SH-SY5Y (cell line): Measurements from ENCODE around the gene TEX11.

Source experiments
- GATA2 ChIP-seq: IDR thresholded peaks from 2 replicates; pipeline ENCODE4 v1.6.1; 2011; ENCODE audit warnings: mild to moderate bottlenecking, low read depth, low read length
- GATA3 ChIP-seq: IDR thresholded peaks from 2 replicates; pipeline ENCODE4 v1.6.1; 2011; ENCODE audit warnings: low read depth, mild to moderate bottlenecking, low read length, moderate library complexity

GRCh38 chrX:70577442-70577841 lies 331.1 kb downstream of the TEX11 start:
- no peak for TF ChIP-seq GATA2
- no peak for TF ChIP-seq GATA3
